ENCODE measurements around the gene H3-3A.

DNA sequence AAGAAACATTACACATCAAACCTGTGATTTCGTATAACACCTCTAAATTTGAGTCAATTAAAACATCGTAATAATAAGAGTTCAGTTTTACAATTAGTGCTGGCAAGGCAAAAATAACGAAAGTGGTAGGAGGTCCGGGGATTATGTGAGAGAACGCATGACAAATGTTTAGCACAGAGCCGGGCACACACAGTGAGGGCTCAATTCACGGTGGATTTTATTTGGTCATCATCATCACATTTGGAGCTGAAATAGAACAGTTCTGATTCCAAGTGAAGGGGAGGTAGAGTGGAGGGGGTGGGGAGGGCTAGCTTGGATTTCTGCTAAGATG is 20.0 kb downstream of the H3-3A start:
- TF ChIP-seq POLR2A (IDR thresholded peaks at IDR 0.05; ENCODE audit: control extremely low read depth in 1 of 2, low read depth in 2 of 2, low read length in 2 of 2): no peak
- no peak for TF ChIP-seq CHD2 (IDR thresholded peaks at IDR 0.05; ENCODE audit: low read length)
- no peak for TF ChIP-seq GABPA (IDR thresholded peaks at IDR 0.05; ENCODE audit: borderline replicate concordance, insufficient read depth, low read length)
- no peak for TF ChIP-seq CBX5 (IDR thresholded peaks at IDR 0.05; ENCODE audit: low read depth, low read length)

All from H1 (cell line).